Measurements from ENCODE around the gene TBX19. TPM values are rescaled to one million over a fixed set of nuclear protein-coding genes. Genes with fewer than 3 reads are reported as not detected.
A peak's percentile ranks its signal among the peaks of the same experiment; 100 is the strongest.

The TBX19 gene
- total RNA-seq (ENCODE audit: low replicate concordance): 1.3 and 1.6 TPM in 2 replicates
- long read RNA-seq, partial matches to known transcripts: 0 of 1 reads
- long read RNA-seq, other reads (novel, unspliced or antisense): 1 of 1 reads

DNA sequence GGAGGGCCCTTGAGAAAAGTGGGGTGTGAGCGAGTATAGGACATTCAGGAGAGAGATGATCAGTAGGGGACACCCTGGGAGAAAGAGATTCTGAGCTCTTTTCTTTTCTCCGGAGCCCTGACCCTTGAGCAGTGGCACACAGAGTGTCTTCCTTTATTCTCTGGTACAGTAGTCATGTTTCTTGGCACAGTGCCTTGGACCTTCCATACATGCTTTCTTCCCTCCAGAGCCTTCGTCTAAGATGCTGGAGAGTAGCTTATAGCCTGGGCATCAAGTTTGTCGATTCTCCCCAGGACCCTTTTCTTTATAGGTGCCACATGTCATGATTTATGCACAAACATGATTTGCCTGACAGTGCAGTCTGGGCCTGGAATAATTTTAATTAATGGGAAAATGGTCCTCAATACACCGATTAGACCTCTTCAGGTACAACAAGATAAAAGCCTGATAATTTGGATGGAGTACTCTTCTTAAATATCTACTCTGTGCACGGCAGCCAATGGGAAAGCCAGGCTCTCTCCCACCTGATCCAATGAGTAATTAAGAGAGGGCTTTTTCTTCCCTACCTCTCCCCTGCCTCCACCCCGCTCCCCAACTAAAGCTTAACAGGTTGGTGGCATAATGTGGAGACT is at the start of gene TBX19:
TSS of gene TBX19 (plus strand) at position 582 of the 632 bp plus-strand sequence. CDS start 214 bp downstream, outside the sequence.
- Mint-ChIP-seq H3K27ac (no peak within 1 kb of the TSS), H3K4me3 (no peak within 1 kb of the TSS), H3K27me3 (no peaks in the 10 kb centered on the region), H3K4me1 (ENCODE audit: unreplicated experiment) (peaks cover 4% of the 10 kb centered on the region), H3K9me3 (peaks cover 12% of the 10 kb centered on the region), H3K36me3 (no peaks in the 10 kb centered on the region)
- no peak for TF ChIP-seq CTCF (conservative IDR thresholded peaks at IDR 0.05)
- DNase-seq (ENCODE audit: extremely low spot score, unreplicated experiment): no peak

DNA sequence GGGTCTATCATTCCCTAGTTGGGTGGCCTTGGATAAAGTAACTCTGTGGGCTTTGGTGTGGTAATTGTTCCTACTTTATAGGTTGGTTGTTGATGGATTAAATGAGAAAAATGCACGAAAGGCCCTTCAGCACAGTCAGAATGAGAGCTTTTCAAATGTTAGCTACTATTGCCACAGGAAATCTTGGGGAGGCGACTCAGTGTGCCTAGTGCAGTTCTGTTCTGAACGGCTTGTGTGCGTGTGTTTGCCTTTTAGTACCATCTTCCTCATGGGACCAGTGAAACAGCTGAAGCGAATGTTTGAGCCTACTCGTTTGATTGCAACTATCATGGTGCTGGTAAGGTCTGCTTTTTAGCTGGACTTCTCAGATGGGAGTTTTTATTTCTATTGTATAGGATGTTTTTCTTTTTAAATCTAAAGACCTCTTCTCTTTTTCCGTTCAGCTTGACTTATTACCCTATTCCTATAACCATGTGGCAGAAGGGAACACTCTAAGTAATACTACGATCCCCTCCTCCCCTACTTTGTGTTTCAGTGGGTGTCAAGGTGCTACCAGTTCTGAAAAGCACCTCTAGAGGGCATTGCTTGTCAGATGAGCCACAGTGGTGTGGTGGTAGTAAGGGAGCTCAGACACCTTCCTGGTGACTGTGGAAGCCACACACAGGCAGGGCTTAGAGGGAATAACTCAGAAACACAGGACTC is 45.7 kb upstream of the TBX19 start:
- TF ChIP-seq CTCF (conservative IDR thresholded peaks at IDR 0.05): peak; percentile 65
- H3K4me1 Mint-ChIP-seq (ENCODE audit: unreplicated experiment): no peaks in the 10 kb centered on the region
- H3K9me3 Mint-ChIP-seq: no peaks in the 10 kb centered on the region
- peak overlapping the region; percentile 5 for H3K27ac Mint-ChIP-seq
- no peak overlapping the region for H3K4me3 Mint-ChIP-seq
- no peaks in the 10 kb centered on the region for H3K27me3 Mint-ChIP-seq
- DNase-seq (ENCODE audit: extremely low spot score, unreplicated experiment): no peak
- H3K36me3 Mint-ChIP-seq: peaks cover 39% of the 10 kb centered on the region

DNA sequence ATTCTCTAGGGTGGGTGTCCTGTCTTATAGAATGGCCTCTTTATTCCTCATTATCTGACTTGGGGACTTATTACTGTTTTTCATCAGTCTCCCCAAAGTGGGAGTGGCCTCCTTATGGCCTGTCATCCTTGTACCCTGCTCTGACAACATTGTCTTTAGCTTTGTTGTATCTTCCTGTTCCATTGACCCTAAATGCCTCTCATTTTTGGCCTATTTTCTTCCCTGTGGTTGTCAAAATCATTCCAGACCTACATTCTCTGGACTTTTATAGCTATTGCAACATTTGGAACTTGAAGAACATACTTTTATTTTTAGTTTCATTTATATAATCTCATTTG is 45.2 kb upstream of the TBX19 start:
- Mint-ChIP-seq H3K36me3 (peaks cover 43% of the 10 kb centered on the region), H3K9me3 (no peaks in the 10 kb centered on the region), H3K4me1 (ENCODE audit: unreplicated experiment) (no peaks in the 10 kb centered on the region), H3K4me3 (no peak overlapping the region), H3K27me3 (no peaks in the 10 kb centered on the region), H3K27ac (peak overlapping the region; percentile 5)
- peak; percentile 1 for TF ChIP-seq CTCF (conservative IDR thresholded peaks at IDR 0.05)
- DNase-seq (ENCODE audit: extremely low spot score, unreplicated experiment): no peak

- Mint-ChIP-seq H3K9me3 (no peaks in the 10 kb centered on the region), H3K27me3 (no peaks in the 10 kb centered on the region), H3K4me3 (no peak overlapping the region), H3K4me1 (ENCODE audit: unreplicated experiment) (no peaks in the 10 kb centered on the region), H3K36me3 (peaks cover 43% of the 10 kb centered on the region), H3K27ac (peak overlapping the region; percentile 5)
- no peak for TF ChIP-seq CTCF (conservative IDR thresholded peaks at IDR 0.05)
- no peak for DNase-seq (ENCODE audit: extremely low spot score, unreplicated experiment)
Observed at GRCh38 chr1:168235937-168236336, 44.7 kb upstream of the TBX19 start.

DNA sequence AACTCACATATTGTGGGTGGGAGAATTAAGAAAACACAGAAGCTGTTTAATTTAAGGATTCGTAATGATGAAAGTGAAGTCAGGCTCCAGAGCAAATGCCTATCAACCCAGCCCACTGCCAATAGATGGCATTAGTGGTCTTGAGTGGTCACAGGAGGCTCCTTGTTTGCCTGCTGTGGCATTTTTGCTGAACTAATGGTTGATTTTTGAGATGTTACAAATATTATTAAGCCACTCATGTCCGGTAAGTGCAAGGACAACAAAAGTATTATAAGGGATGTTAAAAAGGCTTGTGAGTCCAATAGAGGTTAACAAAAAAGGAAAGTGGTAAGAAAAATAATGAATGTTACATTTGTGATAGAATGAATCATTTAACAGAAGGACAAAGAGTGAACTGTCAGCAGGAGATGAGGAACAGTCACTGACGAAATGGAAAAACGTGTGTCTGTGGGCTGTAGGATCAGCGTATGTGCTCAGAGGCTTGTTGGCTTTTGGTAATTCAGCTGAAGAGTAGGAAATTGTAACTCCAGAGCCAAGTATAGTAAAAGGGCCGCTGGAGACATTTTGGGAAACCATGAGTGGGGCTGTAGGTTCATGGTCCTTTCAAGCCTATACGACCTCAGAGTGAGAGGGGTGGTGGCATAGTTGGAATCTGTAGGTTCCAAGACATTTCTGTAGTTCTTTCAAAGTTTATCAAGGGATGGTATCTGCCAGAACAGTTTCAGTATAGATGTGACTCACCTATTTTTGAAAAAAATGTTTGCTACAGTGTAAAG is 43.7 kb upstream of the TBX19 start:
- H3K27me3 Mint-ChIP-seq: no peaks in the 10 kb centered on the region
- no peaks in the 10 kb centered on the region for H3K4me1 Mint-ChIP-seq (ENCODE audit: unreplicated experiment)
- TF ChIP-seq CTCF (conservative IDR thresholded peaks at IDR 0.05): no peak
- no peak overlapping the region for H3K27ac Mint-ChIP-seq
- no peak for DNase-seq (ENCODE audit: extremely low spot score, unreplicated experiment)
- H3K36me3 Mint-ChIP-seq: peaks cover 48% of the 10 kb centered on the region
- H3K4me3 Mint-ChIP-seq: no peak overlapping the region
- H3K9me3 Mint-ChIP-seq: no peaks in the 10 kb centered on the region

All from type B pancreatic cell (in vitro differentiated cells).